Tibial artery (tissue), 4 donors: Measurements from ENCODE around the gene TEKT5.

ENCODE experiments used
- DNase-seq, 2 donors: peaks; one replicate each; pipeline ENCODE4 v3.0.0-alpha.2; 2019
- H3K27ac ChIP-seq, 2 donors: fragments of 200-600 bp; sonication (generic) in 1 of 2; 1 replicate in 1 of 2; 2 replicates in 1 of 2; pipeline ENCODE4 v1.5.1; 2018 to 2019; ENCODE audit warnings: mild to moderate bottlenecking in 1 of 2
- H3K27me3 ChIP-seq, 2 donors: fragments of 200-600 bp; sonication (generic) in 1 of 2; one replicate each; pipeline versions ENCODE4 v1.5.1 to v1.6.0; 2016 to 2019
- H3K36me3 ChIP-seq, 3 donors: fragments of 200-600 bp; sonication (generic) in 2 of 3; one replicate each; pipeline ENCODE4 v1.5.1; 2016 to 2019; ENCODE audit warnings: mild to moderate bottlenecking in 2 of 3
- H3K4me1 ChIP-seq, 4 donors: fragments of 200-600 bp; sonication (generic) in 2 of 4; 1 replicate in 3 of 4; 2 replicates in 1 of 4; pipeline ENCODE4 v1.5.1; 2016 to 2019
- H3K4me3 ChIP-seq, 2 donors: fragments of 200-600 bp; sonication (generic) in 1 of 2; 1 replicate in 1 of 2; 2 replicates in 1 of 2; pipeline ENCODE4 v1.5.1; 2018 to 2019; ENCODE audit warnings: mild to moderate bottlenecking in 2 of 2
- H3K9me3 ChIP-seq, 3 donors: fragments of 200-600 bp; sonication (generic) in 1 of 3; one replicate each; pipeline ENCODE4 v1.5.1; 2016 to 2019
- CTCF ChIP-seq, 2 experiments: fragments of 200-600 bp in 1 of 2; fragments of 450-650 bp in 1 of 2; IDR thresholded peaks; one replicate each; pipeline ENCODE4 v1.5.1; 2017 to 2019; ENCODE audit warnings: antibody characterized with exemption in 2 of 2, mild to moderate bottlenecking in 1 of 2, moderate library complexity in 1 of 2
- intact Hi-C: fragments of 100-400 bp; cut with DNase I; formaldehyde crosslinking; loops from one replicate; pipeline ENCODE4 v1.15.0; 2023; ENCODE audit warnings: low total_unique reads

TEKT5 gene

GRCh38 chr16:10587622-10588021, 107.1 kb downstream of the TEKT5 start:
- H3K4me1 ChIP-seq = no peaks in the 10 kb centered on the region
- H3K36me3 ChIP-seq = no peaks in the 10 kb centered on the region
- H3K27ac ChIP-seq = no peak overlapping the region
- intact Hi-C loops = no loop called here
- no peak for TF ChIP-seq CTCF (IDR thresholded peaks at IDR 0.05)
- no peak for DNase-seq
- H3K4me3 ChIP-seq = no peak overlapping the region
- H3K9me3 ChIP-seq = no peaks in the 10 kb centered on the region
- peaks cover 0 to 10% of the 10 kb centered on the region in 2 donors for H3K27me3 ChIP-seq

- no peak overlapping the region for H3K27ac ChIP-seq
- intact Hi-C loops = no loop called here
- H3K4me1 ChIP-seq = peaks cover 0 to 12% (median 3%) of the 10 kb centered on the region in 4 donors
- no peak overlapping the region for H3K4me3 ChIP-seq
- peaks cover 0 to 10% of the 10 kb centered on the region in 2 donors for H3K27me3 ChIP-seq
- no peaks in the 10 kb centered on the region for H3K9me3 ChIP-seq
- no peak for TF ChIP-seq CTCF (IDR thresholded peaks at IDR 0.05)
- no peaks in the 10 kb centered on the region for H3K36me3 ChIP-seq
- no peak for DNase-seq
Measured at GRCh38 chr16:10584981-10585438, 109.7 kb downstream of the TEKT5 start.

GRCh38 chr16:10583269-10583668, 111.5 kb downstream of the TEKT5 start:
- intact Hi-C loops = no loop called here
- Histone ChIP-seq H3K27ac (no peak overlapping the region), H3K4me1 (peaks cover 0 to 22% (median 12%) of the 10 kb centered on the region in 4 donors), H3K36me3 (no peaks in the 10 kb centered on the region), H3K27me3 (peaks cover 0 to 10% of the 10 kb centered on the region in 2 donors), H3K9me3 (no peaks in the 10 kb centered on the region), H3K4me3 (no peak overlapping the region)
- no peak for TF ChIP-seq CTCF (IDR thresholded peaks at IDR 0.05)
- no peak for DNase-seq

- Histone ChIP-seq H3K27ac (peak overlapping the region; percentile 97), H3K36me3 (no peaks in the 10 kb centered on the region)
- intact Hi-C loops = no loop called here
Measured at GRCh38 chr16:10581507-10581906, 113.2 kb downstream of the TEKT5 start.

GRCh38 chr16:10580883-10581247, 113.9 kb downstream of the TEKT5 start:
- peaks cover 0 to 46% (median 32%) of the 10 kb centered on the region in 4 donors for H3K4me1 ChIP-seq
- peak overlapping the region; percentile 94 to 99 for H3K4me3 ChIP-seq
- no peaks in the 10 kb centered on the region for H3K9me3 ChIP-seq
- H3K36me3 ChIP-seq = no peaks in the 10 kb centered on the region
- H3K27me3 ChIP-seq = no peaks in the 10 kb centered on the region
- no peak for DNase-seq
- H3K27ac ChIP-seq = peak overlapping the region; percentile 97
- intact Hi-C loops = loop anchor here (1.0 kb wide), 1 partner anchor 163 kb away; no protein-coding TSS in a partner anchor
- TF ChIP-seq CTCF (IDR thresholded peaks at IDR 0.05) = no peak

More at GRCh38 chr16:10581507-10581906, 113.2 kb downstream of the TEKT5 start:
- no peaks in the 10 kb centered on the region for H3K27me3 ChIP-seq
- no peak for DNase-seq
- no peaks in the 10 kb centered on the region for H3K9me3 ChIP-seq
- no peak overlapping the region for H3K4me3 ChIP-seq
- TF ChIP-seq CTCF (IDR thresholded peaks at IDR 0.05) = no peak
- peaks cover 0 to 40% (median 30%) of the 10 kb centered on the region in 4 donors for H3K4me1 ChIP-seq
